ENCODE data around the gene BMI1.

The BMI1 gene

GRCh38 chr10:22319980-22320558 is 830 bp upstream of the BMI1 start:
- no peak for DNase-seq

- peak; percentile 18 for DNase-seq
Measured at GRCh38 chr10:22321156-22321923, 441 bp downstream of the BMI1 start.

- DNase-seq: no peak
Measured at GRCh38 chr10:22321924-22322640, 1.2 kb downstream of the BMI1 start.

- no peak for DNase-seq
Measured at GRCh38 chr10:22322641-22323160, 1.8 kb downstream of the BMI1 start.

GRCh38 chr10:22323538-22324305 is 2.8 kb downstream of the BMI1 start:
- no peak for DNase-seq

- DNase-seq: no peak
Measured at GRCh38 chr10:22324413-22324812, 3.5 kb downstream of the BMI1 start.

GRCh38 chr10:22324893-22325271 is 4.0 kb downstream of the BMI1 start:
- DNase-seq: no peak

- DNase-seq: no peak
Measured at GRCh38 chr10:22325272-22326144, 4.6 kb downstream of the BMI1 start.

- DNase-seq: no peak
Measured at GRCh38 chr10:22326145-22326702, 5.3 kb downstream of the BMI1 start.

- DNase-seq: no peak
Measured at GRCh38 chr10:22329150-22329549, 8.3 kb downstream of the BMI1 start.

- no peak for DNase-seq
Measured at GRCh38 chr10:22332116-22332692, 11.3 kb downstream of the BMI1 start.

GRCh38 chr10:22333167-22333974 is 12.5 kb downstream of the BMI1 start:
- no peak for DNase-seq

GRCh38 chr10:22333975-22334282 is 13.0 kb downstream of the BMI1 start:
- no peak for DNase-seq

- no peak for DNase-seq
Measured at GRCh38 chr10:22334414-22335172, 13.7 kb downstream of the BMI1 start.

- no peak for DNase-seq
Measured at GRCh38 chr10:22335173-22335933, 14.5 kb downstream of the BMI1 start.

GRCh38 chr10:22338185-22338900 is 17.4 kb downstream of the BMI1 start:
- no peak for DNase-seq

- DNase-seq: no peak
Measured at GRCh38 chr10:22338931-22339330, 18.0 kb downstream of the BMI1 start.

GRCh38 chr10:22339761-22340328 is 18.9 kb downstream of the BMI1 start:
- DNase-seq: no peak

Measured in DMS79 (cell line).